ENCODE measurements around the gene PFN4. TPM values are rescaled to one million over a fixed set of nuclear protein-coding genes. Genes with fewer than 3 reads are reported as not detected.

PFN4 gene
- total and polyA plus RNA-seq, 2 experiments from 2014 or later = 0.28 TPM; not detected in 1

DNA sequence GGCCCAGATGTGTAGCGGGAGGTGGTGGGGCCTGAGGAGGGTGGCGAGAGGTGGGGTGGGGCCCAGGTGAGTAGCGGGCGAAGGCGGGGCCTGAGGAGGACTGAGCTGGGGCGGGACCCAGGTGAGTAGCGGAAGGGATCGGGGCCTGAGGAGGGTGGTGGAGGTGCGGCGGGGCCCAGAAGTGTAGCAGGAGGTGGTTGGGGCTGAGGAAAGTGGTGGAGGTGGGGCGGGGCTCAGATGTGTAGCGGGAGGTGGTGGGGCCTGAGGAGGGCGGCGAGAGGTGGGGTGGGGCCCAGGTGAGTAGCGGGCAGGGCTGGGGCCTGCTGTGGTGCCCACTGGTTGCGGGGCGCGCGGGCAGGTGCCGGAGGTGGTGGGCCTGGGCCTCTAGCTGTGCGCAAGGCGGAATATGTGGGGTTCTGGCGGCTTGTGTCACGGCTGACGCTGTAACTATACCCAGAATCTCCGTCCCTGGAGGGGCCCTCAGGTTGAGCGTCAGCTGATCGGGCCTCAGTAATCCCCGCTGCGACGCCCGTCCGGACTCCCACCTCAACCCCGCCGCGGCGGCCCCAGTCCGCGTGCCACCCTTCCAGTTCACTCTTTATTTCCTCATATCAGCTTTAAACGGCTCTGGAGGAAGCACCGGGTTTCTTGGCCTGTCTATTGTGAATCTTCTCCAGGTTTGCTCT, 46.1 kb downstream of the PFN4 start:
- Mint-ChIP-seq H3K4me1 (peaks cover 18% of the 10 kb centered on the region), H3K36me3 (ENCODE audit: low read depth) (peaks cover 53% of the 10 kb centered on the region)
- ATAC-seq = peak; percentile 86

GRCh38 chr2:24075915-24076848, 47.0 kb downstream of the PFN4 start, which contains the start of gene SF3B6:
TSS of gene SF3B6 (minus strand) at chr2:24076326. CDS start at chr2:24076229, 97 bp downstream.
- Histone ChIP-seq H3K36me3 (ENCODE audit: insufficient read depth) (peaks cover 23% of the 10 kb centered on the region), H3K27me3 (ENCODE audit: insufficient read depth) (no peaks in the 10 kb centered on the region), H3K27ac (ENCODE audit: low read depth) (peak within 1 kb of the TSS; percentile 98), H3K79me2 (replicated peaks; ENCODE audit: insufficient read depth) (peaks cover 46% of the 10 kb centered on the region), H3F3A (replicated peaks; ENCODE audit: low read depth) (peaks cover 25% of the 10 kb centered on the region), H3K4me1 (ENCODE audit: insufficient read depth) (peaks cover 28% of the 10 kb centered on the region), H3K4me3 (peak within 1 kb of the TSS; percentile 95), H4K20me1 (replicated peaks; ENCODE audit: insufficient read depth) (peaks cover 3% of the 10 kb centered on the region; the same call in 1 of the 2 replicates), H3K4me2 (peak within 1 kb of the TSS; percentile 99), H3K9me2 (ENCODE audit: insufficient read depth) (no peaks in the 10 kb centered on the region), H2AFZ (peak within 1 kb of the TSS; percentile 92)
- Mint-ChIP-seq H3K27me3 (ENCODE audit: insufficient read depth, low read depth, poor library complexity) (peaks cover 3% of the 10 kb centered on the region), H3K36me3 (ENCODE audit: low read depth) (peaks cover 45% of the 10 kb centered on the region), H3K4me3 (peak within 1 kb of the TSS; percentile 96), H3K4me1 (peaks cover 18% of the 10 kb centered on the region), H3K9me3 (no peaks in the 10 kb centered on the region), H3K27ac (peak within 1 kb of the TSS; percentile 98)
- DNase-seq (ENCODE audit: low spot score) (peak; percentile 100), ATAC-seq (peak; percentile 84)
- no peak for TF ChIP-seq ZNF114 (CRISPR knock-in tag; IDR thresholded peaks at IDR 0.05)
- peak; percentile 95 for TF ChIP-seq ETS1 (IDR thresholded peaks at IDR 0.05)
- TF ChIP-seq, protein P1, sequence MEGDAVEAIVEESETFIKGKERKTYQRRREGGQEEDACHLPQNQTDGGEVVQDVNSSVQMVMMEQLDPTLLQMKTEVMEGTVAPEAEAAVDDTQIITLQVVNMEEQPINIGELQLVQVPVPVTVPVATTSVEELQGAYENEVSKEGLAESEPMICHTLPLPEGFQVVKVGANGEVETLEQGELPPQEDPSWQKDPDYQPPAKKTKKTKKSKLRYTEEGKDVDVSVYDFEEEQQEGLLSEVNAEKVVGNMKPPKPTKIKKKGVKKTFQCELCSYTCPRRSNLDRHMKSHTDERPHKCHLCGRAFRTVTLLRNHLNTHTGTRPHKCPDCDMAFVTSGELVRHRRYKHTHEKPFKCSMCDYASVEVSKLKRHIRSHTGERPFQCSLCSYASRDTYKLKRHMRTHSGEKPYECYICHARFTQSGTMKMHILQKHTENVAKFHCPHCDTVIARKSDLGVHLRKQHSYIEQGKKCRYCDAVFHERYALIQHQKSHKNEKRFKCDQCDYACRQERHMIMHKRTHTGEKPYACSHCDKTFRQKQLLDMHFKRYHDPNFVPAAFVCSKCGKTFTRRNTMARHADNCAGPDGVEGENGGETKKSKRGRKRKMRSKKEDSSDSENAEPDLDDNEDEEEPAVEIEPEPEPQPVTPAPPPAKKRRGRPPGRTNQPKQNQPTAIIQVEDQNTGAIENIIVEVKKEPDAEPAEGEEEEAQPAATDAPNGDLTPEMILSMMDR (conservative IDR thresholded peaks at IDR 0.05; ENCODE audit: low read depth in 2 of 2) = no peak
- no peak for TF ChIP-seq NANOG (IDR thresholded peaks at IDR 0.05; ENCODE audit: borderline replicate concordance)

More for the DNA sequence above, 46.1 kb downstream of the PFN4 start:
- Mint-ChIP-seq H3K27me3 (ENCODE audit: insufficient read depth, low read depth, poor library complexity) (peaks cover 4% of the 10 kb centered on the region), H3K4me3 (peak overlapping the region; percentile 96), H3K27ac (peak overlapping the region; percentile 89; the same call in 1 of the 2 replicates), H3K9me3 (no peaks in the 10 kb centered on the region)
- H3K27ac ChIP-seq (ENCODE audit: low read depth) = peak overlapping the region; percentile 93
- H4K20me1 ChIP-seq (replicated peaks; ENCODE audit: insufficient read depth) = no peaks in the 10 kb centered on the region; the same call in 1 of the 2 replicates
- H2AFZ ChIP-seq = peak overlapping the region; percentile 87
- peaks cover 38% of the 10 kb centered on the region for H3K79me2 ChIP-seq (replicated peaks; ENCODE audit: insufficient read depth)
- H3K4me3 ChIP-seq = peak overlapping the region; percentile 90
- peaks cover 25% of the 10 kb centered on the region for H3F3A ChIP-seq (replicated peaks; ENCODE audit: low read depth)
- DNase-seq (ENCODE audit: low spot score) = no peak
- peaks cover 23% of the 10 kb centered on the region for H3K36me3 ChIP-seq (ENCODE audit: insufficient read depth)
- H3K4me2 ChIP-seq = peak overlapping the region; percentile 98
- TF ChIP-seq ETS1 (IDR thresholded peaks at IDR 0.05) = no peak
- TF ChIP-seq EZH2phosphoT487 (IDR thresholded peaks at IDR 0.05; ENCODE audit: unreplicated experiment) = no peak
- no peak for TF ChIP-seq JUNB (IDR thresholded peaks at IDR 0.05; ENCODE audit: unreplicated experiment)
- TF ChIP-seq, protein P1 (conservative IDR thresholded peaks at IDR 0.05; ENCODE audit: low read depth in 2 of 2) = no peak
- no peak for TF ChIP-seq ZNF331 (CRISPR knock-in tag; IDR thresholded peaks at IDR 0.05; ENCODE audit: low read depth)
- peak; percentile 81 for TF ChIP-seq POLR2AphosphoS5 (IDR thresholded peaks at IDR 0.05; ENCODE audit: low read depth)
- no peak for TF ChIP-seq NANOG (IDR thresholded peaks at IDR 0.05; ENCODE audit: borderline replicate concordance)
- TF ChIP-seq CREB1 (CRISPR knock-in tag; IDR thresholded peaks at IDR 0.05; ENCODE audit: low read depth) = no peak
- peaks cover 28% of the 10 kb centered on the region for H3K4me1 ChIP-seq (ENCODE audit: insufficient read depth)
- H3K9me2 ChIP-seq (ENCODE audit: insufficient read depth) = no peaks in the 10 kb centered on the region
- H3K27me3 ChIP-seq (ENCODE audit: insufficient read depth) = no peaks in the 10 kb centered on the region

All from GM23338 (cell line).